Choroid plexus epithelial cell (primary cell): ENCODE measurements around the gene MAP7.
"Not testable (repeated sequence)": the region's sequence is repeated elsewhere in the genome, so short reads cannot be mapped to it uniquely, and the experiment has no call there.

Experiments used
- DNase-seq: peaks from one replicate; pipeline ENCODE4 v3.0.0-alpha.2; 2010; ENCODE audit warnings: low read depth
- H3K4me3 ChIP-seq: 2 replicates; pipeline ENCODE4 v1.5.1; 2011; ENCODE audit warnings: low read depth, mild to moderate bottlenecking, control low read depth, low read length, moderate library complexity
- TF ChIP-seq, protein P1 (sequence below): conservative IDR thresholded peaks from 2 replicates; pipeline ENCODE4 v1.5.1; 2011; ENCODE audit warnings: low read depth, mild to moderate bottlenecking, control low read depth, inconsistent platforms, low read length, moderate library complexity

Gene MAP7

DNA sequence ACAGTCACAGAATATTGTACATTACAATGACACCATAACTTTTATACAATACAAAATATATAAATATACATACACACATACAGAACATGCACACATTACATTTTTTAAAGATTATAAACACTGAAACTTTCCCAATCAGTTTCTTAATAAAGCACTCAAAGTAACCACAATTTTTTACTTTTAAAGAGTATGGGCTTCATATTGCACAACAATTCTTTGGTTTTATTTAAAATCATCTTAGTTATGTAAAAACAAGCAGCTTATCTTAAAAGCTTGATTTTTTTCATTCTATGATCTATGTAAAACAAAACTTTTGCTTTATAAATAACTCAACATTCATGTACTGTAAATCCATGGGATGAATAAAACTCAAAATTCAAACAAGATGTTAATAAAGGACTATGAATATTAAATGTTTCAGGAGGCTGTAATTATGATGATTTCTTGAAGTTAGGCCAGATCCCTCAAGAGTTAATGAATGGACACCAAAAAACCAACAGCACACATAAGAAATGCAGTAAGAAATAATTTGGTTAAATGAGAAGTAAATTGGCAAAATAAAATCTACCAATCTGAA lies 167.5 kb downstream of the MAP7 start:
- DNase-seq = no peak
- TF ChIP-seq, protein P1, sequence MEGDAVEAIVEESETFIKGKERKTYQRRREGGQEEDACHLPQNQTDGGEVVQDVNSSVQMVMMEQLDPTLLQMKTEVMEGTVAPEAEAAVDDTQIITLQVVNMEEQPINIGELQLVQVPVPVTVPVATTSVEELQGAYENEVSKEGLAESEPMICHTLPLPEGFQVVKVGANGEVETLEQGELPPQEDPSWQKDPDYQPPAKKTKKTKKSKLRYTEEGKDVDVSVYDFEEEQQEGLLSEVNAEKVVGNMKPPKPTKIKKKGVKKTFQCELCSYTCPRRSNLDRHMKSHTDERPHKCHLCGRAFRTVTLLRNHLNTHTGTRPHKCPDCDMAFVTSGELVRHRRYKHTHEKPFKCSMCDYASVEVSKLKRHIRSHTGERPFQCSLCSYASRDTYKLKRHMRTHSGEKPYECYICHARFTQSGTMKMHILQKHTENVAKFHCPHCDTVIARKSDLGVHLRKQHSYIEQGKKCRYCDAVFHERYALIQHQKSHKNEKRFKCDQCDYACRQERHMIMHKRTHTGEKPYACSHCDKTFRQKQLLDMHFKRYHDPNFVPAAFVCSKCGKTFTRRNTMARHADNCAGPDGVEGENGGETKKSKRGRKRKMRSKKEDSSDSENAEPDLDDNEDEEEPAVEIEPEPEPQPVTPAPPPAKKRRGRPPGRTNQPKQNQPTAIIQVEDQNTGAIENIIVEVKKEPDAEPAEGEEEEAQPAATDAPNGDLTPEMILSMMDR = no peak
- no peak overlapping the region for H3K4me3 ChIP-seq

GRCh38 chr6:136378888-136379287 lies 171.3 kb downstream of the MAP7 start:
- H3K4me3 ChIP-seq = no peak overlapping the region
- TF ChIP-seq, protein P1 = peak; percentile 29
- DNase-seq = no peak

- not testable (repeated sequence) for DNase-seq, H3K4me3 ChIP-seq
Observed at GRCh38 chr6:136375836-136376235, 174.4 kb downstream of the MAP7 start.

DNA sequence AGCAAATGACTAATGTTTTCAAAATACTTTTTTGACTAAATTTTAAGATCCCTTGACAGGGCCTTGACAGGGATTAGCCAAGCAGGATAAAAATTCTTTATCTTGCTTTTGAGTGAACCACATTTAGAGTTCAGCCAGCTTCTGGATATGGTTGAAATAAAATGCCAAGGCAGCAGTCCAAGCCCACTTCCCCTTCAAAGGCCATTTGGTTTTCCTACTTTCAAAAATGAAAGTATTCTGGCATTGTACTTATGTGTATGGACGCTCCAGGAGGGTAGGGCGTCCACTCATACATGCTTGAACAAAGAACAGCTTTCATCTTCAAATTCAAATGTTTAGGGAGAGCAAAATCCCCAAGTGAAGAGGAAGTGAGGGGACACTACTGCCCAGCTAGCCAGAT lies 178.3 kb downstream of the MAP7 start:
- H3K4me3 ChIP-seq = no peak overlapping the region
- TF ChIP-seq, protein P1 = no peak
- DNase-seq = peak; percentile 1

DNA sequence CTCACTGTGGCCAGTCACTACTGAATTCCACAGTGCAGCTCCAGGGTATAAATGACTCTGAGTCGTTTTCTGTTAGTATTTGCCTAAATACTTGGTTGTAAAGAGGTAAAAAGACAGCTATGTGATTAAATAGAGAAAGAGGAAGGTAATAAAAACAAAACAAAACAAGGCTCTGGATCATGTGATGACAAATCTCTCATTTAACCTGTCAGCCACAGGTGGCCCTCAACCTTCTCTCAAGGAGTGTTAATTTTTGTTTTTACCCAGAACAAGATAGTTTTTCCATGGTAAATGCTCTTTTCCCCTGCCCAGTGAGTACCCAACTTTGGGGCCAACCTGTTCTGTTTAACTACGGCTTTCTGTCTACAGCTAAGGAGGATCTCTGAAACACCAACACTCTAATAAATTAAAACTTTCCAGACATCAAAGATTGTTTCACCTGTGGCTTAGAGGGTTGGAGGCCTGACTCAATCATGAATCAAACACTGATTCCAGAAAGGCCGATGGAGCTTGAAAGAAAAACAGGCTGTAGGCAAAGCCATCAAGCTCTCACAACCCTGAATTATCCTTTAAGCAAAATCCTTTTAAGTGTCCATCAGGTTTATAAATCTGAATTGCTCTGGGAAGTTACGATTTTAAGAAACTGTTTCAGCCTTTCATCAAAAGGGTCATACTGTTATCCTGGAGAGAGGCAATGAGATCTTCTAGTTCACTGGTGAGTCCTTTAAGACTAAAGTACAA lies 179.1 kb downstream of the MAP7 start:
- no peak overlapping the region for H3K4me3 ChIP-seq
- TF ChIP-seq, protein P1 = no peak
- no peak for DNase-seq

DNA sequence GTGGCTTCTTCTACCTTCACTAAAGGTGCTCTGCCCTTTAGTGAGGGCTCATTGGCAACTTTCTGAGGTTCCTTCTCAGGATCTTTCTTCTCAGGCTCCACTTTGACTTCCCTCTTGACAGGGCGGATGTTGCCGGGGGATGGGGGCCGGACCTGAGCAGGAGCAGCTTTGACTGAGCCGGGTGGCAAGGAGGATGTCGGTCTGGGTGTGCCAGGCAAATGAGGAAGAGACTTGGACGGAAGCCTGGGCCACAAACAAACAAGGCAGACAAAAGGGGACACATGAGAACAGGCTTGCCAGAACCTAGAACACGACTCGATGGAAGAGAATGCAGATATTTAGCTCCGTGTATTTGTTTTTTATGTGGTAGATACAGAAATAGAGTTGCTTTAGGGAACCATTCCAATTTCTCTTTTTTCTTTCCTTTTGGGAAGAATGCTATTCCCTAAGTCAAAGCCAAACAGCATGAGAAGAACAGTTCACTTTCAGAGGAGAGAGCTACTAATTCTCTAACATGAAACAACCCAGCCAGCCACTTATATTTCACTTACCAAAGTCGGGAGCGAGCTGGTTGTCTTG lies 184.4 kb downstream of the MAP7 start:
- no peak for DNase-seq
- TF ChIP-seq, protein P1 = no peak
- no peak overlapping the region for H3K4me3 ChIP-seq

- TF ChIP-seq, protein P1 = no peak
- H3K4me3 ChIP-seq = no peak overlapping the region
- no peak for DNase-seq
Observed at GRCh38 chr6:136362421-136363356, 187.5 kb downstream of the MAP7 start.
